GM12878 (cell line): Measurements from ENCODE around the gene RAB3A. TPM values are rescaled to one million over a fixed set of nuclear protein-coding genes. Genes with fewer than 3 reads are reported as not detected.

Source experiments
- ATAC-seq: fragments of 200-7000 bp; cut with Tn5 transposase; 3 replicates; pipeline ENCODE4 v1.9.1; 2020; ENCODE audit warnings: mild to moderate bottlenecking, moderate library complexity
- BruUV-seq: library from RNA; stranded (reverse); fragments of 400-500 nt; replicated peaks from 2 replicates; lab custom pipeline; 2021; lab: Mats Ljungman, UMichigan
- CTCF ChIA-PET: fragments of 300-600 bp; sonication (Branson Sonifier 250); formaldehyde crosslinking; extraction: SDS; loops from one replicate; lab custom pipeline; 2021; ENCODE audit warnings: inconsistent platforms; lab: Yijun Ruan, JAX
- POLR2A ChIA-PET: fragments of 350-600 bp; formaldehyde crosslinking; extraction: SDS; loops from one replicate; lab custom pipeline; 2021; ENCODE audit warnings: inconsistent platforms; lab: Charles Lee
- RAD21 ChIA-PET: fragments of 300-600 bp; sonication (Branson Sonifier 250); formaldehyde crosslinking; loops from one replicate; lab custom pipeline; 2023; ENCODE audit warnings: antibody characterized with exemption; ENCODE audit not compliant: unreplicated experiment; lab: Charles Lee
- SMC1A ChIA-PET: fragments of 300-600 bp; sonication (Branson Sonifier 250); formaldehyde crosslinking; loops from one replicate; lab custom pipeline; 2023; ENCODE audit not compliant: unreplicated experiment, uncharacterized antibody; lab: Charles Lee
- DNase-seq: peaks from one replicate; pipeline ENCODE4 v3.0.0-alpha.2; 2011; ENCODE audit warnings: low read depth, low spot score
- FAIRE-seq: peaks from 3 replicates; lab custom pipeline; 2011; peaks lifted over from hg19 to GRCh38; lab: Jason Lieb, UNC
- H2AFZ ChIP-seq: 2 replicates; pipeline ENCODE4 v1.6.0; 2011; ENCODE audit warnings: low read depth, low read length, control low read depth; ENCODE audit not compliant: control insufficient read depth
- H3K27ac ChIP-seq: 2 replicates; pipeline ENCODE4 v1.5.1; 2011; ENCODE audit warnings: control low read depth; ENCODE audit not compliant: control insufficient read depth, insufficient read depth
- H3K27me3 ChIP-seq, 2 experiments: replicated peaks in 1 of 2; 2 replicates each; pipeline versions ENCODE4 v1.6.0 to v1.6.1; 2011; ENCODE audit warnings: low read length in 1 of 2; ENCODE audit not compliant: control insufficient read depth in 2 of 2, insufficient read depth in 2 of 2
- H3K36me3 ChIP-seq, 2 experiments: 2 replicates each; pipeline ENCODE4 v1.5.1; 2011; ENCODE audit warnings: low read length in 1 of 2; ENCODE audit not compliant: control insufficient read depth in 2 of 2, insufficient read depth in 2 of 2
- H3K4me1 ChIP-seq: 2 replicates; pipeline ENCODE4 v1.6.1; 2011; ENCODE audit warnings: mild to moderate bottlenecking, low read length, moderate library complexity, mixed read lengths; ENCODE audit not compliant: control insufficient read depth, insufficient read depth
- H3K4me2 ChIP-seq: 2 replicates; pipeline ENCODE4 v1.6.0; 2011; ENCODE audit warnings: control low read depth; ENCODE audit not compliant: control insufficient read depth, insufficient read depth
- H3K4me3 ChIP-seq: fragments of 200-600 bp; sonication (generic); 2 replicates; pipeline ENCODE4 v1.5.1; 2016
- H3K79me2 ChIP-seq: 2 replicates; pipeline ENCODE4 v1.6.0; 2011; ENCODE audit warnings: low read length; ENCODE audit not compliant: control insufficient read depth, insufficient read depth
- H3K9ac ChIP-seq: 2 replicates; pipeline ENCODE4 v1.8.0; 2011; ENCODE audit warnings: low read length, control low read depth, mixed read lengths; ENCODE audit not compliant: control insufficient read depth, insufficient read depth
- H3K9me3 ChIP-seq: replicated peaks from 3 replicates; pipeline ENCODE4 v1.5.1; 2011; ENCODE audit warnings: mild to moderate bottlenecking, low read length; ENCODE audit not compliant: control insufficient read depth, insufficient read depth
- H4K20me1 ChIP-seq: 2 replicates; pipeline ENCODE4 v1.6.0; 2011; ENCODE audit not compliant: control insufficient read depth, insufficient read depth
- ATF3 ChIP-seq: IDR thresholded peaks from 2 replicates; pipeline ENCODE4 v1.6.1; 2011; ENCODE audit warnings: low read depth, mild to moderate bottlenecking, low read length, moderate library complexity, borderline replicate concordance; ENCODE audit errors: extremely low read depth
- BRCA1 ChIP-seq: IDR thresholded peaks from 2 replicates; pipeline ENCODE4 v1.6.1; 2011; ENCODE audit warnings: low read depth, low read length, improper control_type of control experiment
- CBFB ChIP-seq: IDR thresholded peaks from 2 replicates; pipeline ENCODE4 v1.6.1; 2016; ENCODE audit warnings: antibody characterized with exemption, low read depth
- CHD2 ChIP-seq: IDR thresholded peaks from 2 replicates; pipeline ENCODE4 v1.6.1; 2011; ENCODE audit warnings: low read depth, low read length, improper control_type of control experiment, borderline replicate concordance
- FOS ChIP-seq: IDR thresholded peaks from 3 replicates; pipeline ENCODE4 v1.6.1; 2011; ENCODE audit warnings: borderline replicate concordance; ENCODE audit not compliant: insufficient read length; ENCODE audit errors: extremely low read depth
- HDAC6 ChIP-seq: fragments of 200-600 bp; sonication (generic); IDR thresholded peaks from one replicate; pipeline ENCODE4 v1.8.0; 2017; ENCODE audit warnings: antibody characterized with exemption; ENCODE audit not compliant: unreplicated experiment
- JUND ChIP-seq: IDR thresholded peaks from 2 replicates; pipeline ENCODE4 v1.6.1; 2012; ENCODE audit warnings: low read depth, mild to moderate bottlenecking, low read length, improper control_type of control experiment, moderate library complexity
- MEF2B ChIP-seq: fragments of 450-650 bp; IDR thresholded peaks from 2 replicates; pipeline ENCODE4 v1.6.1; 2018; ENCODE audit warnings: mild to moderate bottlenecking, moderate library complexity; ENCODE audit not compliant: partially characterized antibody, poor library complexity, severe bottlenecking
- MTA3 ChIP-seq: IDR thresholded peaks from 2 replicates; pipeline ENCODE4 v1.6.1; 2012; ENCODE audit warnings: low read length, inconsistent platforms, borderline replicate concordance
- NR2C2 ChIP-seq: IDR thresholded peaks from 2 replicates; pipeline ENCODE4 v1.6.1; 2011; ENCODE audit warnings: borderline replicate concordance, low read depth; ENCODE audit not compliant: control insufficient read depth, insufficient read length
- NRF1 ChIP-seq: conservative IDR thresholded peaks from 2 replicates; pipeline ENCODE4 v1.6.1; 2011; ENCODE audit warnings: mild to moderate bottlenecking, low read depth, low read length, improper control_type of control experiment
- SMAD5 ChIP-seq: IDR thresholded peaks from 2 replicates; pipeline ENCODE4 v1.6.1; 2016; ENCODE audit warnings: antibody characterized with exemption, low read depth
- SP1 ChIP-seq: IDR thresholded peaks from one replicate; pipeline ENCODE4 v1.6.1; 2011; ENCODE audit warnings: low read depth, low read length
- STAT1 ChIP-seq: fragments of 450-650 bp; conservative IDR thresholded peaks from 2 replicates; pipeline ENCODE4 v1.6.1; 2014; ENCODE audit warnings: antibody characterized with exemption, mild to moderate bottlenecking
- YY1 ChIP-seq: IDR thresholded peaks from 2 replicates; pipeline ENCODE4 v1.6.1; 2011; ENCODE audit warnings: low read depth, mild to moderate bottlenecking, low read length
- ZNF217 ChIP-seq: fragments of 450-650 bp; IDR thresholded peaks from 2 replicates; pipeline ENCODE4 v1.6.1; 2017; ENCODE audit warnings: antibody characterized with exemption, mild to moderate bottlenecking
- ZNF622 ChIP-seq: fragments of 450-650 bp; IDR thresholded peaks from 2 replicates; pipeline ENCODE4 v1.6.1; 2017; ENCODE audit warnings: mild to moderate bottlenecking, inconsistent platforms
- WGBS: methylation state at CpG from one replicate; pipeline ENCODE4 v1.1.6; 2016; ENCODE audit warnings: low lambda C conversion rate; ENCODE audit not compliant: insufficient replicate concordance, insufficient coverage; ENCODE audit errors: missing lambda C conversion rate; 5-methylcytosine and 5-hydroxymethylcytosine counted together
- in situ Hi-C: fragments of 300-500 bp; cut with MboI; formaldehyde crosslinking; loops from 9 replicates; pipeline ENCODE4 v1.14.3; 2018; ENCODE audit warnings: mixed read lengths
- intact Hi-C: fragments of 100-400 bp; cut with micrococcal nuclease; formaldehyde crosslinking; loops from one replicate; pipeline ENCODE4 v1.14.2; 2022; ENCODE audit not compliant: unreplicated experiment
- polyA plus RNA-seq, 11 experiments: library from polyadenylated mRNA; depleted of rRNA in 4 of 11; unstranded in 6 of 11; stranded (reverse) in 5 of 11; fragments of >200 nt; fragmentation: Nextera tagmentation in 4 of 11; fragmentation: Illumina TruSeq in 1 of 11; extraction: Ambion mirVana in 4 of 11; extraction: Trizol in 1 of 11; gene quantifications; 1 replicate in 1 of 11; 2 replicates in 10 of 11; pipeline versions ENCODE4 v1.2.1 to v1.2.3, GENCODE V29; 2011 to 2016; ENCODE audit warnings: inconsistent platforms in 2 of 11, missing spikeins in 2 of 11, low read depth in 1 of 11
- total RNA-seq, 4 experiments: library from RNA; depleted of rRNA in 3 of 4; stranded (reverse); fragments of >200 nt in 3 of 4; fragmentation: Illumina TruSeq in 1 of 4; extraction: Trizol in 1 of 4; gene quantifications; 2 replicates each; pipeline versions ENCODE4 v1.2.1 to v1.2.3, GENCODE V29; 2013 to 2021
- TF ChIP-seq, protein P1 (sequence below): IDR thresholded peaks from 2 replicates; pipeline ENCODE4 v1.6.1; 2012; ENCODE audit warnings: low read depth, low read length, improper control_type of control experiment
- TF ChIP-seq, protein P2 (sequence below): IDR thresholded peaks from 2 replicates; pipeline ENCODE4 v1.6.1; 2012; ENCODE audit warnings: improper control_type of control experiment, low read depth, low read length; ENCODE audit not compliant: insufficient replicate concordance

RAB3A gene
- total and polyA plus RNA-seq, 10 of the 15 experiments (the other 5 are each of a cell fraction or from before 2014, with no cell fraction given) = 0.07 to 3.5 (median 1.2) TPM; not detected in 1

- no TSS peak for BruUV-seq
Observed at GRCh38 chr19:18197941-18198340, 5.9 kb downstream of the RAB3A start.

More at GRCh38 chr19:18197941-18198340, 5.9 kb downstream of the RAB3A start:
- SMC1A ChIA-PET = interaction anchor here (1.0 kb wide), 1 partner anchor 21 kb away, joined by 3 read pairs; no protein-coding TSS in a partner anchor
- H3K79me2 ChIP-seq = peaks cover 11% of the 10 kb centered on the region
- RAD21 ChIA-PET = no interaction called here
- H2AFZ ChIP-seq = no peak overlapping the region
- in situ Hi-C loops (no loop called here), intact Hi-C loops (no loop called here)
- H3K27me3 ChIP-seq = no peaks in the 10 kb centered on the region
- FAIRE-seq (no peak), ATAC-seq (no peak), DNase-seq (no peak)
- CTCF ChIA-PET = no interaction called here
- no peaks in the 10 kb centered on the region for H4K20me1 ChIP-seq
- H3K27ac ChIP-seq = no peak overlapping the region
- no peak overlapping the region for H3K4me3 ChIP-seq
- H3K36me3 ChIP-seq = peaks cover 5 to 20% of the 10 kb centered on the region in 2 experiments; a peak in 3 of 4 replicates
- TF ChIP-seq NRF1 = no peak
- TF ChIP-seq STAT1 = no peak
- no peak for TF ChIP-seq SP1
- no peak for TF ChIP-seq FOS
- no peak for TF ChIP-seq ZNF622
- TF ChIP-seq SMAD5 = no peak
- no peak for TF ChIP-seq ATF3
- no peak for TF ChIP-seq MEF2B
- no peak for TF ChIP-seq JUND
- TF ChIP-seq ZNF217 = no peak
- no peak for TF ChIP-seq NR2C2
- TF ChIP-seq HDAC6 = no peak
- TF ChIP-seq YY1 = no peak
- TF ChIP-seq BRCA1 = no peak
- TF ChIP-seq MTA3 = no peak
- TF ChIP-seq CBFB = no peak
- TF ChIP-seq, protein P1, sequence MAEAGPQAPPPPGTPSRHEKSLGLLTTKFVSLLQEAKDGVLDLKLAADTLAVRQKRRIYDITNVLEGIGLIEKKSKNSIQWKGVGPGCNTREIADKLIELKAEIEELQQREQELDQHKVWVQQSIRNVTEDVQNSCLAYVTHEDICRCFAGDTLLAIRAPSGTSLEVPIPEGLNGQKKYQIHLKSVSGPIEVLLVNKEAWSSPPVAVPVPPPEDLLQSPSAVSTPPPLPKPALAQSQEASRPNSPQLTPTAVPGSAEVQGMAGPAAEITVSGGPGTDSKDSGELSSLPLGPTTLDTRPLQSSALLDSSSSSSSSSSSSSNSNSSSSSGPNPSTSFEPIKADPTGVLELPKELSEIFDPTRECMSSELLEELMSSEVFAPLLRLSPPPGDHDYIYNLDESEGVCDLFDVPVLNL = no peak
- TF ChIP-seq CHD2 = no peak
- TF ChIP-seq, protein P2, sequence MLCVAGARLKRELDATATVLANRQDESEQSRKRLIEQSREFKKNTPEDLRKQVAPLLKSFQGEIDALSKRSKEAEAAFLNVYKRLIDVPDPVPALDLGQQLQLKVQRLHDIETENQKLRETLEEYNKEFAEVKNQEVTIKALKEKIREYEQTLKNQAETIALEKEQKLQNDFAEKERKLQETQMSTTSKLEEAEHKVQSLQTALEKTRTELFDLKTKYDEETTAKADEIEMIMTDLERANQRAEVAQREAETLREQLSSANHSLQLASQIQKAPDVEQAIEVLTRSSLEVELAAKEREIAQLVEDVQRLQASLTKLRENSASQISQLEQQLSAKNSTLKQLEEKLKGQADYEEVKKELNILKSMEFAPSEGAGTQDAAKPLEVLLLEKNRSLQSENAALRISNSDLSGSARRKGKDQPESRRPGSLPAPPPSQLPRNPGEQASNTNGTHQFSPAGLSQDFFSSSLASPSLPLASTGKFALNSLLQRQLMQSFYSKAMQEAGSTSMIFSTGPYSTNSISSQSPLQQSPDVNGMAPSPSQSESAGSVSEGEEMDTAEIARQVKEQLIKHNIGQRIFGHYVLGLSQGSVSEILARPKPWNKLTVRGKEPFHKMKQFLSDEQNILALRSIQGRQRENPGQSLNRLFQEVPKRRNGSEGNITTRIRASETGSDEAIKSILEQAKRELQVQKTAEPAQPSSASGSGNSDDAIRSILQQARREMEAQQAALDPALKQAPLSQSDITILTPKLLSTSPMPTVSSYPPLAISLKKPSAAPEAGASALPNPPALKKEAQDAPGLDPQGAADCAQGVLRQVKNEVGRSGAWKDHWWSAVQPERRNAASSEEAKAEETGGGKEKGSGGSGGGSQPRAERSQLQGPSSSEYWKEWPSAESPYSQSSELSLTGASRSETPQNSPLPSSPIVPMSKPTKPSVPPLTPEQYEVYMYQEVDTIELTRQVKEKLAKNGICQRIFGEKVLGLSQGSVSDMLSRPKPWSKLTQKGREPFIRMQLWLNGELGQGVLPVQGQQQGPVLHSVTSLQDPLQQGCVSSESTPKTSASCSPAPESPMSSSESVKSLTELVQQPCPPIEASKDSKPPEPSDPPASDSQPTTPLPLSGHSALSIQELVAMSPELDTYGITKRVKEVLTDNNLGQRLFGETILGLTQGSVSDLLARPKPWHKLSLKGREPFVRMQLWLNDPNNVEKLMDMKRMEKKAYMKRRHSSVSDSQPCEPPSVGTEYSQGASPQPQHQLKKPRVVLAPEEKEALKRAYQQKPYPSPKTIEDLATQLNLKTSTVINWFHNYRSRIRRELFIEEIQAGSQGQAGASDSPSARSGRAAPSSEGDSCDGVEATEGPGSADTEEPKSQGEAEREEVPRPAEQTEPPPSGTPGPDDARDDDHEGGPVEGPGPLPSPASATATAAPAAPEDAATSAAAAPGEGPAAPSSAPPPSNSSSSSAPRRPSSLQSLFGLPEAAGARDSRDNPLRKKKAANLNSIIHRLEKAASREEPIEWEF = no peak
- WGBS = 75% methylated on average over 6 of the region's 6 CpGs
- no peak overlapping the region for H3K9ac ChIP-seq
- no peak overlapping the region for H3K4me2 ChIP-seq
- POLR2A ChIA-PET = interaction anchor here (0.6 to 0.7 kb wide), 2 partner anchors 18 to 91 kb away, joined by 3 read pairs; no protein-coding TSS in a partner anchor
- H3K9me3 ChIP-seq = no peaks in the 10 kb centered on the region
- H3K4me1 ChIP-seq = peaks cover 8% of the 10 kb centered on the region
